GM18499 (cell line): ENCODE results near the gene SMDT1.
"Not testable (repeated sequence)": the region's sequence is repeated elsewhere in the genome, so short reads cannot be mapped to it uniquely, and the experiment has no call there.

Source experiments
- ATAC-seq: cut with Tn5 transposase; IDR thresholded peaks from one replicate; pipeline ENCODE4 v1.9.1; 2021; ENCODE audit warnings: moderate number of reproducible peaks; ENCODE audit not compliant: insufficient read depth, unreplicated experiment

Gene SMDT1

DNA sequence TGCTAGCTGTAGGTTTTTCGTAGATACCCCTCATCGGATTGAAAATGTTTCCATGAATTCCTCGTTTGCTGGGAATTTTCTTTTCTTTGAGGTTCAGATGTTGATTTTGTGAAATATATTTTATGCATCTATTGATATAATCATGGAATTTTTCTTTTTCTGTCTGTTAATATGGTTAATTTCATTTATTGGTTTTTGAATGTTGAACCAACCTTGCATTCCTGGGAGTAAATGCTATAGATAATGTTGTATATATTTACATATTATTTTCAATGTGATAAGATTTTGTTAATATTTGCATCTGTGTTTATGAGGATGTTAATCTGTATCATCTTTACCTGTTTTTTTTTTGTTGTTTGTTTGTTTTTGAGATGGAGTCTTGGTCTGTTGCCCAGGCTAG is 21.7 kb downstream of the SMDT1 start:
- ATAC-seq: no peak

DNA sequence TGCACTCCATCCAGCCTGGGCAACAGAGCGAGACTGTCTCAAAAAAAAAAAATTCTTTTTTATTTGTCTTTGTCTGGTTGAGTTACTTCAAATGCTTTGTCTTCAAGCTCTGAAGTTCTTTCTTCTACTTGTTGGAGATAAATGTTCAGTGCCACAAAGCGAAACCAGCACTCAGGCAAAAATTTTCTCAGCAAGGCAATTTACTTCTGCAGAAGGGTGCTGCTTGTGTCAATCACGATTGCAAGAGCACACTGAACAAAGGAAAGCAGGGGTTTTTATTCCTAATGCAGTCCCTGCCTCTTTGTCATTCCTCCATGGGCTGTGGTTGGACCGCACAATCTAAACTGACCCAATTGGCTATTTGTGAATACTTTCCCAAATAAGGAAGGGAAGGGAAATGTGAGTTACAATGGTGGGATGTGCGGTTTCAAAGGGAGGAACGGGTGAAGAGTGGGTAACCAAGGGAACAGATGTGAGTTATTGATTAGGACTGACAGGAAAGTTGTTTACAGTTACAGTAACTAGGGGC is 24.9 kb downstream of the SMDT1 start:
- not testable (repeated sequence) for ATAC-seq

DNA sequence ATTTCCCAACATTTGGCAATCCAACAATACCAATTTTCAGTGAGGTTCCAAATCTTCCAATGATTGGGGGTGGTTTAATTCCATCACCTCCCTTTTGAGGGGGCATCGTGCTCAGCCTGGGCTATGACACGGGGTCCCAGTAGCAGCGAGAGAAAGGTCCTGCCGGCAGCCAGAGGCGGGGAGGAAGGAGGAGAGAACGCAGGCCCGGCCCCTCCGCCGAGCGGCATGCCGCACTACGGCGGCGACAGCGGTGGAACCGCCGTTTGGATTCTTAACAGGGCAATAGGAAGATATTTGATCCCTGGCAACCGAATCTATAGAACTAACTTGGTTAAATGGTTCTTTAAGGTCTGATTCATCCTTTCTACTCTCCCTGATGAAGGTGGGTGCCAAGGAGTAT is 29.3 kb downstream of the SMDT1 start:
- no peak for ATAC-seq

DNA sequence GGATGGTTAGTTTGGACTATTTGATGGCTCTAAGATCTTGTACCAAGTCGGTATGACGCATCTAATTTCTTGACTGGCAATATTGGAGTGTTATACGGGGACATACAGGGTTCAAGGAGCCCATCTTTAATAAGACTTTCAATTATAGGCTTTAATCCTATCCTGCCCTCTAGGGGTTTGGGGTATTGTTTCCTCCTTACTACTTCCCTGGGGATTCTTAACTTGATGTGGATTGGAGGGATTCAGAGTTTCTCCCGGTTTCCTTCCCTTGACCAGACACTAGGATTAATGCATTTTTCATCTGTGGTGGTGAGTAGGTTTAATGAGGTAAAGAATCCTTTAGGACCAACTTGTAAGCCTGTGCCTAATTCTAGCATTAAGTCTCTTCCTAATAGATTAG is 32.3 kb downstream of the SMDT1 start:
- ATAC-seq: no peak

DNA sequence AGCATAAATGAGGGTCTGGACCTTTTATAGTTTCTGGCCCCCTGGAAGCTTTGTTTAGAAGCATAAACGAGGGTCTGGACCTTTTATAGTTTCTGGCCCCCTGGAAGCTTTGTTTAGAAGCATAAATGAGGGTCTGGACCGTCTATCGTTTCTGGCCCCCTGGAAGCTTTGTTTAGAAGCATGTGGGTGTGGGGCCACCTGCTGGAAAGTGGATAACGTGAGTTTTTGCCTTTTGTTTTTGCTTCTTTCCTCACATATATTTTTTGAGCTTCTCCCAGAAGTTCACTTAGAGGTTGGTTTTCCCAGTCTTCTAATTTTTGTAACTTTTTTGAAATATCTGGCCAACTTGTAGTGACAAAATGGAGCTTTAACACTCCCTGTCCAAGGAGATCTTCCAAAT is 33.3 kb downstream of the SMDT1 start:
- ATAC-seq: not testable (repeated sequence)

DNA sequence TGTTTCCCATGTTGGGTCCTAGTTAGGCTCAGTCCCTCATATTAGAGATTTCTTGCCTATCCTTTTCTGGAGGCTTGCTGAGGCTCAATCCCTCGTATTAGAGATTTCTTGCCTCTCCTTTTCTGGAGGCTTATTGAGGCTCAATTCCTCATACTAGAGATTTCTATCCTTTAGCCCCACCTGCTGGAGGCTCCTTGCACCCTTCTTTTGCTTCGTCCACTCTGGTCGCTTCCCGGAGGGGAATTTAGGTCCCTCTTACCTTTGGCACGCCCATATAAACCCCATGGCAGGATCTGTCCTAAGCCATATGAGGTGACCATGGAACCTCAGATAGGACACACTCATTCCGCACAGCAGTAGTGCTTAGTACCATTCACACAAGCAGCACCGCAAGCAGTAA is 35.2 kb downstream of the SMDT1 start:
- ATAC-seq: no peak

DNA sequence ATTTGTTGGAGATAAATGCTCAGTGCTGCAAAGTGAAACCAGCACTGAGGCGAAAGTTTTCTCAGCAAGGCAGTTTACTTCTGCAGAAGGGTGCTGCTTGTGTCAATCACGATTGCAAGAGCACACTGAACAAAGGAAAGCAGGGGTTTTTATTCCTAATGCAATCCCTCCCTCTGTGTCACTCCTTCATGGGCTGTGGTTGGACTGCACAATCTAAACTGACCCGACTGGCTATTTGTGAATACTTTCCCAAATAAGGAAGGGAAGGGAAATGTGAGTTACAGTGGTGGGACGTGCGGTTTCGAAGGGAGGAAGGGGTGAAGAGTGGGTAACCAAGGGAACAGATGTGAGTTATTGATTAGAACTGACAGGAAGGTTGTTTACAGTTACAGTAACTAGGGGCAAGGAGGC is 35.9 kb downstream of the SMDT1 start:
- ATAC-seq: not testable (repeated sequence)

DNA sequence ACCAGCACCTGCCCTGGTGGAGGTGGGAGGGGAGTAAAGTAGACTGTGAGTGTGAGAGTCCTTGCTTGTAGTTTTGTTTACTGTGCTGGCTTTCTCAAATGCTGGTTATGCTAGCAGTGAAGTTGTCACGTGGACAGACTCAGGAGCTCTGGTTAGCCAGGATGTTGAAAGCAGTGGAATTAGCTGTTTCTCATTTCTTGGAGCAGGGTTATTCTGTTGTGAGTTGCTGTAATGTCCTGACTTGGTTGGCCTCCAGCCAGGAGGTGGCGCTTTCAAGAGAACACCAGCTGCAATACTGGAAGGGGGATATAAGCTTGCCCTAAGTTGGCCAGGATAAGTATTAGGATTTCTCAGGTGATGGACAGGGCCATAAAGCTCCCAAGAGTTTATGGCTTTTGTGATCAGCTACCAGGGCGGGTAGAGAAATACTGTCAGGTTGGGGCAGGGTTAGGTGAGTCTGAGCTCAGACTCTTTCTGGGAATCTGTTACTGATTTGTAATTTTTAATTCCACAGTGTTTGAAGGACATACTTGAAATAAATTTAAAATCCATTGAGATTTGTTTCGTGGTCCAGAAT is 37.4 kb downstream of the SMDT1 start:
- ATAC-seq: no peak

DNA sequence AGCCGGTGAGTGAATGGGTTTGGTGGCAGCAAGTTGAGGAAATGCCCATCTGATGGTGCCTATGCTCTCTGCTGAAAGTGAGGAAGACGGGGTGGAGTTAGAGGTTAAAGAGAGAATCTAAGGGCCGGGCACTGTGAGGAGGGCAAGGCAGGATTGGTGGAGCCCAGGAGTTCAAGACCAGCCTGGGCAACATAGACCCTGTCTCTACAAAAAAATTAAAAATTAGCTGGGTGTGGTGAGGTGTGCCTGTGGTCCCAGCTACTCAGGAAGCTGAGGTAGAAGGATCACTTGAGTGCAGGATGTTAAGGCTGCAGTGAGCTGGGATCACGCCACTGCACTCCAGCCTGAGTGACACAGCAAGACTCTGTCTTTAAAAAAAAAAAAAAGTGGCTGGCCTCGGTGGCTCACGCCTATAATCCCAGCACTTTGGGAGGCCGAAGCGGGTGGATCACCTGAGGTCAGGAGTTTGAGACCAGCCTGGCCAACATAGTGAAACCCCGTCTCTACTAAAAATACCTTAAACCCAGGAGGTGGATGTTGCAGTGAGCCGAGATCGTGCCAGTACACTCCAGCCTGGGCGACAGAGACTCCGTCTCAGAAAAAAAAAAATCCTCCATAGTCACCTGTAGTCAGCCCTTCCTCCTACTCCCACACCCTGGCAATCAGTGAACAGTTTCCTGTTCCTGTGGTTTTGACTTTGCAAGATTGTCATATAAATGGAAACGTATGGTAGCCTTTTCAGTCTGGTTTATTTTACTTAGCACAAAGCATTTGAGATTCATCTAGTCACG is 40.9 kb downstream of the SMDT1 start:
- not testable (repeated sequence) for ATAC-seq

DNA sequence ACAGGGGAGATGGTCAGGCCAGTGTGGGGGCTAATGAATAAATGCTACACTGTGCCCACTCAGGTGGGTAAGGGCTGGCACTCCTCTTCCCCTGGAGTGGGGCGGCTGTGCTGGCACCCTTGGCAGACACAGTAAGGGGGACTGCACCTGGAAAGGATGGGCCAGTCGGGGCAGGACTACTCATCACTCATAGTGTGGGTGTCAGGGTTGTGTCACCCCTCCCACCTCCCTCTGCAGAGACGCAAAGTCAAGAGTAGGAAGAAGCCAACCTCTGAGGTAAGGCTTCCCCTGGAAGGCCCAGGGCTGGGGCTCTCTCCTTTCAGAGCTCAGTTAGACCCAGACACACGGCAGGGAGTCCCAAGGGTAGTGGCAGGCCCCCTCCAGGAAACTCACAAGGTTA is 44.0 kb downstream of the SMDT1 start:
- ATAC-seq: not testable (repeated sequence)

DNA sequence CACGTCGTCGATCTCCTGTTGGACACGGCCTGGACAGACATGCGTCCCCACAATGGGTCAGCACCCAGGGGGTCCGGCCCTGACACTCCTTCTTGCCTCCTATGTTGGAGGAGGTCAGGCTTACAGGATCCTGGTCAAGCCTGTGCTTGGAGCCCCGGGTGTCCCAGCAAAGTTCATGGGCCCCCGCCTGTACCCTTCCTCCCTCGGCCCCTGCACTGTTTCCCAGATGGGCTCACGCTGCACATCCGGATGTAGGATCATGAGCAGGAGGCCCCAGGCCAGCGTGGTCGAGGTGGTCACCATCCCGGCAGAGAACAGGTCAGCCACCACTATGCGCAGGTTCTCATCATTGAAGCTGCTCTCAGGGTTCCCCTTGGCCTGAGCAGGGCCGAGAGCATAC is 48.1 kb downstream of the SMDT1 start:
- ATAC-seq: no peak

DNA sequence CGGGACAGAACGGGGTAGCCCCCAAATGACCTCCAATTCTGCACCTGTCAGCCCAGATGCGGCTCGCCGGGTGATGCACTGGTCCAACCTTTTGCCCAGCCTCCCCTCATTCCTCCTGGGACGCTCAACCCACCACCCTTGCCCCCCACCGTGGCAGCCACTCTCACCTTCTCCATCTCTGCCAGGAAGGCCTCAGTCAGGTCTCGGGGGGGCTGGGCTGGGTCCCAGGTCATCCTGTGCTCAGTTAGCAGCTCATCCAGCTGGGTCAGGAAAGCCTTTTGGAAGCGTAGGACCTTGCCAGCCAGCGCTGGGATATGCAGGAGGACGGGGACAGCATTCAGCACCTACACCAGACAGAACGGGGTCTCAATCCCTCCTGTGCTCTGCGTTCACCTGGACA is 48.5 kb downstream of the SMDT1 start:
- not testable (repeated sequence) for ATAC-seq

DNA sequence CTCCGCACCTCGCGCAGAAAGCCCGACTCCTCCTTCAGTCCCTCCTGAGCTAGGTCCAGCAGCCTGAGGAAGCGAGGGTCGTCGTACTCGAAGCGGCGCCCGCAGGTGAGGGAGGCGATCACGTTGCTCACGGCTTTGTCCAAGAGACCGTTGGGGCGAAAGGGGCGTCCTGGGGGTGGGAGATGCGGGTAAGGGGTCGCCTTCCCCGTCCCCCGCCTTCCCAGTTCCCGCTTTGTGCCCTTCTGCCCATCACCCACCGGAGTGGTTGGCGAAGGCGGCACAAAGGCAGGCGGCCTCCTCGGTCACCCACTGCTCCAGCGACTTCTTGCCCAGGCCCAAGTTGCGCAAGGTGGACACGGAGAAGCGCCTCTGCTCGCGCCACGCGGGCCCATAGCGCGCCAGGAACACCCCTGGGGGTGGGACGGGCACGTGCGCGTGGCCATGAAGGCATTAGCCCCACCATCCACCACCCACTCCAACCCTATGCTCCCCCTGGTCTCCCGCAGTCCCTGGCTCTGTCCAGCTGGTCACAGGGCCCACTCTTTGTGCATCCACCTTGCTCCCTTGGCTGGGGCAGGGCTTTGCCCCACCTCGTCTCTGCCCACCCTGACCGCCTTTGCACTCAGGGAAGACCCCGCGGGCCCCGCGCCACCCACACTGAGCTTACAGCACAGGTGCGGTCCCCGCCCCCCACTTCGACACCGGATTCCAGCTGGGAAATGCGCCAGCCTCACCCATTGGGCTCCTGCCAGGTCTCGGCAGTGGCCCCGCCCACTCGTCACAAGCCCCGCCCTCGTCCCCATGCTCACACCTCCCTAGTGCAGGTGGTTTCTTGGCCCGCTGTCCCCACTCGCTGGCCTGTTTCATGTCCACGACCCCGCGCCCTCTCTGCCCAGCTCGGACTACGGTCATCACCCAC is 49.5 kb downstream of the SMDT1 start:
- not testable (repeated sequence) for ATAC-seq

DNA sequence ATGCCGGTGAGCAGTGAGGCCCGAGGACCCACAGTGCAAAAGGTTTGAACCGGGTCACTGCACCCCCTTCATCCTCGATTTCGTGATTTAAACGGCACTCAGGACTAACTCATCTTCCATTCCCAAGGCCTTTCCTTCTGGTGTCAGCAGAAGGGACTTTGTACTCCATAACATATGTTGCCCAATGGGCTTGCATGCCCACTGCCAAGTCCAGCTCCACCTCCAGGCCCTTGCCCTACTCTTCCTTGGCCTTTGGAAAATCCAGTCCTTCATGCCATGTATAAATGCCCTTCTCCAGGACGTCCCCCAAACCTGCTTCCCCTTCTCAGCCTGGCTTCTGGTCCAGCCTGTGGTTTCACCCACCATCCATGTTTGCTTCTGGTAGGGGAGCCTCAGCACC is 50.7 kb downstream of the SMDT1 start:
- ATAC-seq: not testable (repeated sequence)

DNA sequence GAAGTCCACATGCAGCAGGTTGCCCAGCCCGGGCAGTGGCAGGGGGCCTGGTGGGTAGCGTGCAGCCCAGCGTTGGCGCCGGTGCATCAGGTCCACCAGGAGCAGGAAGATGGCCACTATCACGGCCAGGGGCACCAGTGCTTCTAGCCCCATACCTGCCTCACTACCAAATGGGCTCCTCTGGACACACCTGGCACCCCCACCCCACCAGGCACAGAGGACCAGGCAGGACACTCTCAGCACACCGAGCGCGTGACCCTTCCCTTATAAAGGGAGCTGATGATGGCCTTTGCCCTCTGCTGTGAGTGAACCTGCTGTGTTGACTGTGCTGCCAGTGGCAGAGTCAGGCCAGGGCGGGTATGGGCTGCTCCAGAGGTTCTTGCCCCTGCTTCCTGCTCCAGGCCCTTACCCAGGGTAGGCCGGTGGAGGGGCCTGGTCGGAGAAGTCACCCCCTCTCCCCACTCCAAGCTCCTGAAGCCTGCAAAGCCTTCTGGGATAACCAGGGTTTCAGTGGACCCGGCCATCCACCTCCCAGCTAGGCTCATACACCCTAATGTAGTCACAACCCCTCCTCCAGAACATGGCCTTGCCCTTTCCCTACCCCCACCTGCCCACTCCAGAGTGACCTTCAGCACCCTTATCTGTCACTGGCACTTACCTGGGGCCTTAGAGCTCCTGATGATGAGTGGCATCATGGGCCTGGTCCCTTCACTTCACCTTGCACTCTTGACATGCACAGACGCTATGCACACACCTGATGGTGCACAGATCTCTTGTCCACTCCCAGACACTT is 51.3 kb downstream of the SMDT1 start, which contains the start of gene CYP2D6:
Gene CYP2D6 (minus strand): TSS at position 172 of the 793 bp plus-strand sequence. CDS start 19 bp downstream, at position 153.
- not testable (repeated sequence) for ATAC-seq

DNA sequence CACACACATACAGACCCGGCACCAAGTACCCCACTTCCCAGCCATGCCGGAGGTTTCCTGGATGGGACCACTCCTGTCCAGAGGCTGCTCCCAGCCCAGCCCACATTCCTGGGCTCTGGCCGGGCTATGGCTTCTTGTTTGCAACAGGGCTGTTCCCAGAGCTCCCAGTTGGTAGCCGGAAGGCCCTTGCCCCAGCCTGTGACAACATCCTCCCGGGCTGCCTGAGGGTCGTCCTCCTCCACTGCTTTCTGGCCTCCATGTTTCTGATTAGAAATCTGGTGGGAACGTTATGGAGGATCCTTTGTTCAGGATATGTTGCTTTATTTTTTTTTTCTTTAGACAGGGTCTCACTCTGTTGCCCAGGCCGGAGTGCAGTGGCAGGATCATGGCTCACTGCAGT is 52.1 kb downstream of the SMDT1 start:
- no peak for ATAC-seq

DNA sequence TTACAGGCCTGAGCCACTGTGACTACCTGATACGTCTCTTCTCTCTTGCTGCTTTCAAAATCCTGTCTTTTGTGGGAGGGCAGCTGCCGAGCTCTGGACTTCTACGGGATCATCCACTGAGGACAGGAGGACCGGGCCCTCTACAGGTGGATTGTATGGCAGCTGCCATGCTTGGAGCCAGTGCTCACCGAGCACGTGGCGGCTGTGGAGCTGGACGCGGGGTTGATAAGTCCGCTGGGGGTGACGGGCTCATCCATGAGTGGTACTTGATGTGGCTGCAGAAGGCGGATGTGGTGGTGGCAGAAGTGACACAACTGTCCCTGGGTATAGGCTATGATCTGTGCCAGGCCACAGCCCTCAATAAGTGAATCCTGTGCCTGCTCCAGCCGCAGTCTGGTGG is 53.0 kb downstream of the SMDT1 start:
- ATAC-seq: no peak
